ENCODE results near the gene RCAN3. TPM values are rescaled to one million over a fixed set of nuclear protein-coding genes. Genes with fewer than 3 reads are reported as not detected.
"Not testable (repeated sequence)": the region's sequence is repeated elsewhere in the genome, so short reads cannot be mapped to it uniquely, and the experiment has no call there.

Gene RCAN3
- total and polyA plus RNA-seq, 7 donors: 3.0 to 19.1 (median 6.4) TPM

GRCh38 chr1:24516506-24516905 lies 13.9 kb downstream of the RCAN3 start:
- no peaks in the 10 kb centered on the region for H3K9me3 ChIP-seq
- intact Hi-C loops (cut with DNase I): no loop called here
- no peak for DNase-seq
- H3K36me3 ChIP-seq: no peaks in the 10 kb centered on the region
- no peak overlapping the region for H3K27ac ChIP-seq
- TF ChIP-seq POLR2A (IDR thresholded peaks at IDR 0.05): no peak
- TF ChIP-seq POLR2AphosphoS5 (IDR thresholded peaks at IDR 0.05): no peak
- no peak for TF ChIP-seq EP300 (IDR thresholded peaks at IDR 0.05)
- TF ChIP-seq CTCF (IDR thresholded peaks at IDR 0.05): no peak
- H3K27me3 ChIP-seq: no peaks in the 10 kb centered on the region
- no peak overlapping the region for H3K4me3 ChIP-seq
- H3K4me1 ChIP-seq: peaks cover 0 to 5% (median 0%) of the 10 kb centered on the region in 4 donors
- 90 to 93% methylated on average over 12 of the region's 12 CpGs for WGBS, 2 donors

- TF ChIP-seq CTCF (IDR thresholded peaks at IDR 0.05) (no peak), POLR2A (IDR thresholded peaks at IDR 0.05) (no peak)
- Histone ChIP-seq H3K4me1 (peaks cover 0 to 5% (median 0%) of the 10 kb centered on the region in 4 donors), H3K36me3 (no peaks in the 10 kb centered on the region), H3K27ac (no peak overlapping the region), H3K9me3 (no peaks in the 10 kb centered on the region), H3K4me3 (no peak overlapping the region), H3K27me3 (no peaks in the 10 kb centered on the region)
- DNase-seq: no peak
- intact Hi-C loops (cut with DNase I): no loop called here
- WGBS, 2 donors: 97% methylated on average over 4 of the region's 4 CpGs
Measured at GRCh38 chr1:24517898-24518297, 15.3 kb downstream of the RCAN3 start.

GRCh38 chr1:24520282-24520681 lies 17.6 kb downstream of the RCAN3 start:
- H3K4me3 ChIP-seq; H3K36me3 ChIP-seq; H3K9me3 ChIP-seq; intact Hi-C loops (cut with DNase I); H3K27me3 ChIP-seq; H3K4me1 ChIP-seq; DNase-seq; H3K27ac ChIP-seq: not testable (repeated sequence)
- WGBS, 2 donors: 95 to 96% methylated on average over 5 of the region's 5 CpGs

- intact Hi-C loops (cut with DNase I): no loop called here
- Histone ChIP-seq H3K27ac (no peak overlapping the region), H3K4me1 (no peaks in the 10 kb centered on the region), H3K27me3 (no peaks in the 10 kb centered on the region), H3K9me3 (no peaks in the 10 kb centered on the region), H3K4me3 (no peak overlapping the region), H3K36me3 (no peaks in the 10 kb centered on the region)
- 84 to 94% methylated on average over 6 of the region's 6 CpGs for WGBS, 2 donors
- no peak for DNase-seq
- TF ChIP-seq CTCF (IDR thresholded peaks at IDR 0.05) (no peak), EP300 (IDR thresholded peaks at IDR 0.05) (no peak), POLR2A (IDR thresholded peaks at IDR 0.05) (no peak), POLR2AphosphoS5 (IDR thresholded peaks at IDR 0.05) (no peak)
Measured at GRCh38 chr1:24525606-24526005, 23.0 kb downstream of the RCAN3 start.

GRCh38 chr1:24526045-24526444 lies 23.4 kb downstream of the RCAN3 start:
- H3K4me1 ChIP-seq: no peaks in the 10 kb centered on the region
- DNase-seq: no peak
- no peaks in the 10 kb centered on the region for H3K9me3 ChIP-seq
- H3K27ac ChIP-seq: no peak overlapping the region
- WGBS, 2 donors: 80 to 88% methylated on average over 7 of the region's 7 CpGs
- intact Hi-C loops (cut with DNase I): no loop called here
- H3K27me3 ChIP-seq: no peaks in the 10 kb centered on the region
- TF ChIP-seq CTCF (IDR thresholded peaks at IDR 0.05): no peak
- no peak for TF ChIP-seq EP300 (IDR thresholded peaks at IDR 0.05)
- TF ChIP-seq POLR2AphosphoS5 (IDR thresholded peaks at IDR 0.05): no peak
- no peak for TF ChIP-seq POLR2A (IDR thresholded peaks at IDR 0.05)
- peaks cover 0 to under 1% (median 0%) of the 10 kb centered on the region in 4 donors for H3K36me3 ChIP-seq
- no peak overlapping the region for H3K4me3 ChIP-seq

Measured in sigmoid colon (tissue), 7 donors.